Small intestine (tissue), 7 donors: ENCODE data around the gene GIMAP4. TPM values are rescaled to one million over a fixed set of nuclear protein-coding genes. Genes with fewer than 3 reads are reported as not detected.

Experiments
- DNase-seq, 2 donors: peaks; one replicate each; pipeline versions ENCODE4 v3.0.0 to v3.0.0-alpha.2; 2013
- FAIRE-seq: peaks from 2 replicates; lab custom pipeline; 2012; peaks lifted over from hg19 to GRCh38; lab: Jason Lieb, UNC
- H3K27ac ChIP-seq, 3 donors: one replicate each; pipeline ENCODE4 v1.5.1; 2013; ENCODE audit warnings: low read length in 2 of 3, mild to moderate bottlenecking in 2 of 3, control low read depth in 1 of 3, inconsistent platforms in 1 of 3, low read depth in 1 of 3, moderate library complexity in 1 of 3
- H3K27me3 ChIP-seq, 3 donors: one replicate each; pipeline ENCODE4 v1.6.1; 2013; ENCODE audit warnings: low read length in 3 of 3, inconsistent platforms in 1 of 3; ENCODE audit not compliant: control insufficient read depth in 3 of 3, insufficient read depth in 3 of 3
- H3K36me3 ChIP-seq, 3 donors: one replicate each; pipeline ENCODE4 v1.6.1; 2013; ENCODE audit warnings: low read length in 3 of 3, inconsistent platforms in 1 of 3, low read depth in 1 of 3, mild to moderate bottlenecking in 1 of 3, moderate library complexity in 1 of 3; ENCODE audit not compliant: control insufficient read depth in 3 of 3, insufficient read depth in 2 of 3
- H3K4me1 ChIP-seq, 3 donors: one replicate each; pipeline ENCODE4 v1.6.1; 2013; ENCODE audit warnings: low read length in 2 of 3, inconsistent platforms in 1 of 3, low read depth in 1 of 3, mild to moderate bottlenecking in 1 of 3, moderate library complexity in 1 of 3; ENCODE audit not compliant: control insufficient read depth in 3 of 3, insufficient read depth in 2 of 3
- H3K4me3 ChIP-seq, 3 donors: one replicate each; pipeline ENCODE4 v1.5.1; 2013; ENCODE audit warnings: low read length in 3 of 3, control low read depth in 1 of 3, inconsistent platforms in 1 of 3, low read depth in 1 of 3, mild to moderate bottlenecking in 1 of 3, moderate library complexity in 1 of 3
- H3K9me3 ChIP-seq, 2 donors: one replicate each; pipeline ENCODE4 v1.6.1; 2013; ENCODE audit warnings: low read depth in 1 of 2, low read length in 1 of 2; ENCODE audit not compliant: control insufficient read depth in 2 of 2, insufficient read depth in 1 of 2
- WGBS, 3 donors: extraction: QIAGEN DNeasy Blood & Tissue Kit; methylation state at CpG; one replicate each; pipeline ENCODE4 v1.1.7; 2013; 5-methylcytosine and 5-hydroxymethylcytosine counted together
- polyA plus RNA-seq, 4 donors: library from polyadenylated mRNA; stranded (reverse) in 3 of 4; unstranded in 1 of 4; fragments of 200-250 nt in 3 of 4; fragments of 120-200 nt in 1 of 4; gene quantifications; one replicate each; pipeline versions ENCODE4 v1.2.1 to v1.2.3, GENCODE V29; 2013
- donor health status: healthy with polysubstance abuse.
- donor health status: control.
- donor health status: control.
- donor health status: Bipolar disorder and iron deficiency.
- donor health status: healthy.

Gene GIMAP4
- polyA plus RNA-seq, 4 donors = 4.2 to 37.8 (median 15.7) TPM

DNA sequence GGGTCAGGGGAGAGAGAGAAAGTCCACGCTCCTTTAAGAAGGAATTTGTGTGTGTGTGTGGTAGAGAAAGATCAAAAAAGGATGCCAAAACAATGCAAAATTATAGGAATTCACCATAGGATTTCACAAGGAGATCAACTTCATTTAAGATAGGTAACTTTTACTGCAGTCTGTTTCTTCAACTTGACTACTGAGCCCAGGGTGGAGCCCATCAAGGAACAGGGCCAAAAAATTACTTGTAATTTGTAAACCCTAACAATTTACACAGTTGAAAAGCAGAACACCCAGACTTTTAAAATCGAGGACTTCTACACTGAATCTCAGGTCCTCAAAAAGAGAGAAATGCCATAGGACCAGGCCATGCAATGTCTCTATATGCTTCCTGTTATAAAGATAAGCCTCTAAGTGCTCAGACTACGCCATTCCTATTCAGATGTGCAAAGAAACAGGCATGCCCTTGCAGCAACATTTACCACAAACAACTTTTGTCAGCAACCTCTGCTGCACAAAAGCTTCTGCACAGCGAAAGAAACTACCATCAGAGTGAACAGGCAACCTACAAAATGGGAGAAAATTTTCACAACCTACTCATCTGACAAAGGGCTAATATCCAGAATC is 10.6 kb upstream of the GIMAP4 start:
- DNase-seq = peak in 1 of 2 donors; percentile 43
- 29 to 47% (median 38%) methylated on average over 4 of the region's 4 CpGs for WGBS, 3 donors

DNA sequence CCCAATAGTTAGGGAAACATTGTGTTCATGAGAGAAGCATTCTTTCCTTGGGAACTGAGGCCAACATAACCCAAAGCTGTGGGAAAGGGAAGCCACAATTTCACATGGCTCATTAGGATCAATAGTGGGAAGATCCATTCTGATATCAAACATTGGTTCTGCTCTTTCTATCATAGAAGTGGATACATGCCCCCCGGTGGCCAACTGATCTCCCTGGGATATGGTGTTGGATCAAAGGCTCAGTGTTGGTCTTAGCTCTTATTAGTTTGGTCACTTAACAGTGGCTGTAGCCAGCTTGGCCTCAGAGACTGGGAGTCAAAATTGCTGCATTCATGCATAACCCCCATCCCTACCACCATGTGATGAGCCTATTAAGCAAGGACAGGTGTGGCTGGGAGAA is 6.7 kb upstream of the GIMAP4 start:
- Histone ChIP-seq H3K36me3 (no peaks in the 10 kb centered on the region), H3K27me3 (no peaks in the 10 kb centered on the region), H3K27ac (no peak overlapping the region), H3K4me3 (no peak overlapping the region), H3K9me3 (peaks cover 1 to 14% of the 10 kb centered on the region in 2 donors), H3K4me1 (no peaks in the 10 kb centered on the region)
- WGBS, 3 donors = 0 to 56% (median 29%) methylated on average over 1 of the region's 1 CpG
- no peak for FAIRE-seq
- no peak for DNase-seq

More for the DNA sequence above, 10.6 kb upstream of the GIMAP4 start:
- FAIRE-seq = no peak
- peaks cover 1 to 17% of the 10 kb centered on the region in 2 donors for H3K9me3 ChIP-seq
- peak overlapping the region in 2 of 3 donors; percentile 20 to 71 for H3K27ac ChIP-seq
- H3K4me1 ChIP-seq = no peaks in the 10 kb centered on the region
- no peak overlapping the region for H3K4me3 ChIP-seq
- no peaks in the 10 kb centered on the region for H3K27me3 ChIP-seq
- H3K36me3 ChIP-seq = no peaks in the 10 kb centered on the region

DNA sequence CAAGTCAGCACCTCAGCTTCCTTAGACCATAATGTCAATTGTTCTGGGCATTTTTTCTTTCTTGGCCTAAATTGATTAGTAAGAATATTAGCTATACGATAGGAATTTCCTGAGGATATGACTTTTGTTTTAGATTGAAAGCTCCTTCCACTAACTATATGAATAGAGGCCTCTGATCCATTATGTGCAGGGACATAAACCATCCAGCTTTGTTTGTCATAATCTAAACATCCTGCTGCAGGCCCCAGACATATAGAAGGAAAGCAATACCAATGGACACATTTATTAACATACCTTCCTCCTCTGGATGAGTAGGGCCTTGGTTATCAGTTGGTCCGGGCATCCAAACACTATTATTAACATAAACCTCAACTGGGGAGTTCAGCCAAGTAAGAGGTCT is 4.3 kb upstream of the GIMAP4 start:
- FAIRE-seq (no peak), DNase-seq (no peak)
- 49 to 70% (median 61%) methylated on average over 2 of the region's 2 CpGs for WGBS, 3 donors
- no peak overlapping the region for H3K27ac ChIP-seq
- peaks cover 1 to 14% of the 10 kb centered on the region in 2 donors for H3K9me3 ChIP-seq
- no peak overlapping the region for H3K4me3 ChIP-seq
- H3K36me3 ChIP-seq = no peaks in the 10 kb centered on the region
- H3K4me1 ChIP-seq = no peaks in the 10 kb centered on the region
- no peaks in the 10 kb centered on the region for H3K27me3 ChIP-seq

DNA sequence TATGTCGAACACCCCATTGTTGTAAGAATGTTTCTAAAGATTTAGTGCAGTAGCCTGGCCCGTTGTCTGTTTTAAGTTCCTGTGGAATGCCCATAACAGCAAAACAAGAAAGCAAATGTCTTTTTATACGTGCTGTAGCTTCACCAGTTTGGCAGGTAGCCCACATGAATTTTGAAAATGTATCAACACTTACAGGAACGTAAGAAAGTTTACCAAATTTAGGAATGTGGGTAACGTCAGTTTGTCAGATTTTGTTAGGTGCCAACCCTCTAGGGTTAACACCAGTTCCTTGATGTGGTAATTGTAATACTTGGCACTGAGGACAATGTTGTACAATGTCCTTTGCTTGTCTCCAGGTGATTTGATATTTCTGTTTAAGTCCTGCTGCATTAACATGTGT is 3.2 kb upstream of the GIMAP4 start:
- no peaks in the 10 kb centered on the region for H3K27me3 ChIP-seq
- H3K4me3 ChIP-seq = no peak overlapping the region
- H3K4me1 ChIP-seq = no peaks in the 10 kb centered on the region
- FAIRE-seq (no peak), DNase-seq (no peak)
- no peaks in the 10 kb centered on the region for H3K36me3 ChIP-seq
- WGBS, 3 donors = 51 to 68% (median 54%) methylated on average over 5 of the region's 5 CpGs
- peaks cover 1 to 14% of the 10 kb centered on the region in 2 donors for H3K9me3 ChIP-seq
- no peak overlapping the region for H3K27ac ChIP-seq

DNA sequence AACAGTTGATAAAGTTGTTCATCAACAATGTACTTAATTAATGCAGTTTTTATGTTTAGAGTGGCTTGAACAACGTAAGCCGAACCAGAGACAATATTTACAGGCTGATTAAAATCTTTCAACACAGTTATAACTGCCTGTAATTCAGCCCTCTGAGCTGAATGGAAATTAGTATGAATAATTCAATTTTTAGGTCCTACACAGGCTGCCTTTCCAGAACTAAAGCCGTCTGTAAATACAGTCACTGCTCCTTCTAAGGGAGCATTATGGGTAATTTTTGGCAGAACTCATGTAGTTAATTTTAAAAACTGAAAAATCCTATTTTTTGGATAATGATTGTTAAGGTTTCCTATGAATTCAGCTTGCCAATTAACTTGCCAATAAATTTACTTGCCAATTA is 2.6 kb upstream of the GIMAP4 start:
- 57 to 81% (median 67%) methylated on average over 3 of the region's 3 CpGs for WGBS, 3 donors
- FAIRE-seq = no peak

DNA sequence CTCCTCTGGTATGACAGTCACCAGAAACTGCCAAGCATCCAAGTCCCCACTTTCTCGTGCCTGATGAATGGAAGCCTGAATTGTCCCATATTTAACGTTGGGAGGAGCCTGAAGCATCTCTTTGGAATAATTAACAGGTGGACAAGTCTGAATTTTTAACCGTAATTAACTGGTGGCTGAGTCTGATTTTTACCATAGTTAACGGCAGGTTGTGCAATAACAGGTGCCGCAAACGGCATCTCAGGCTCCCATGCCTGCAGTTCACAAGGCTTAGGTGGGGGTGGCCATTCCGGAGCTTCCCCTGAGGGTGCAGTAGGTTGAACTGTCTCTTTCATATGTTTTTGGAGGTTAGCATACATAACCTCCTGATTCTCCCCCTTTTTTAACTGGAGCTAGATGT is 2.0 kb upstream of the GIMAP4 start:
- Histone ChIP-seq H3K4me3 (no peak overlapping the region), H3K27ac (no peak overlapping the region), H3K9me3 (peaks cover 1 to 9% of the 10 kb centered on the region in 2 donors), H3K4me1 (no peaks in the 10 kb centered on the region), H3K36me3 (peaks cover 0 to under 1% (median 0%) of the 10 kb centered on the region in 3 donors), H3K27me3 (no peaks in the 10 kb centered on the region)
- FAIRE-seq = no peak
- DNase-seq = no peak
- 78 to 86% (median 83%) methylated on average over 7 of the region's 7 CpGs for WGBS, 3 donors

More for the DNA sequence above, 2.6 kb upstream of the GIMAP4 start:
- Histone ChIP-seq H3K4me1 (no peaks in the 10 kb centered on the region), H3K36me3 (no peaks in the 10 kb centered on the region), H3K4me3 (no peak overlapping the region), H3K27ac (no peak overlapping the region), H3K27me3 (no peaks in the 10 kb centered on the region), H3K9me3 (peaks cover 1 to 14% of the 10 kb centered on the region in 2 donors)
- no peak for DNase-seq

DNA sequence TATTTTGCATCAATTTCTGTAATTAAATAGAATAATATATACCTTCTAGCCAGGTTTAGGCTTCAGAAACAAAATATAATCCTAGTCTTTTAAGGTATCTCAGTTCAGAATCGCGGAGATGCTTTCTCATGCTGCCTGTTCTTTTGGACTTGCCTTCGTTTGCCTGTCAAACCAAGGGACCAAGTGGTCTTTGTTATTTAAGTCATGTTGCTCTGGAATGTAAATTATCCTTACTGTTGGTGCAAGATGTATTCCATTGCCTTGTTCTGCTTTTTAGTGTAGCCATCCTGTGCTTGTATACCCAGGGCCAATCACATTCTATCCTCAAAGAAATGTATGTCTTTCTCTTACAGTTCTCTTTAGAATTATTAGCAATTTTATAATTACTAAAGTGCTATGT is 1.1 kb upstream of the GIMAP4 start:
- Histone ChIP-seq H3K27me3 (no peaks in the 10 kb centered on the region), H3K4me3 (no peak overlapping the region), H3K9me3 (peaks cover 0 to under 1% of the 10 kb centered on the region in 2 donors), H3K36me3 (peaks cover 0 to 4% (median 0%) of the 10 kb centered on the region in 3 donors), H3K4me1 (no peaks in the 10 kb centered on the region), H3K27ac (no peak overlapping the region)
- FAIRE-seq (no peak), DNase-seq (no peak)
- 37 to 67% (median 67%) methylated on average over 3 of the region's 3 CpGs for WGBS, 3 donors

DNA sequence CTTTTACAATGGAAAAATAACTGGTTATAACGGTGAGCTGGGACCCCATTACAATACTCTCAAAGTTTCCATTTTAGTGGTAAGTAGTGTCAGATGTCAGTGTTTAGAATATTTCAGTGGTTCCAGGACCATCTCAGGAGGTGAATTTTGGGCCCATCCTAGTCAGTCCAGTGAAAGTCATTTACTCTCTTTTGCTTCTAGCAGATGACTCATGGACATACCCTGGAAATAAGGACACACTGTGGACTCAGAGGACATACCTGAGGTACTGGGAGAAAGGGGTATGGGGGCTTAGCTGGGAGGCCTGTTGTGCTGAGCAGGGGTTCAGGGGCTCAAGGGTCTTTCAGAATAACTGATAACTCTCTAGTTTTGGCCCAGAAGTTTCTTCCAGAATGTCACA is 618 bp upstream of the GIMAP4 start:
- no peak for DNase-seq
- no peaks in the 10 kb centered on the region for H3K9me3 ChIP-seq
- no peak for FAIRE-seq
- no peaks in the 10 kb centered on the region for H3K4me1 ChIP-seq
- no peaks in the 10 kb centered on the region for H3K27me3 ChIP-seq
- peaks cover 0 to 4% (median 0%) of the 10 kb centered on the region in 3 donors for H3K36me3 ChIP-seq
- H3K4me3 ChIP-seq = no peak overlapping the region
- 86 to 93% (median 93%) methylated on average over 1 of the region's 1 CpG for WGBS, 3 donors
- H3K27ac ChIP-seq = peak overlapping the region in 1 of 3 donors; percentile 44
